GM18951 (cell line): Measurements from ENCODE around the gene LARP4.
A peak's percentile ranks its signal among the peaks of the same experiment; 100 is the strongest.
"Not testable (repeated sequence)": the region's sequence is repeated elsewhere in the genome, so short reads cannot be mapped to it uniquely, and the experiment has no call there.

Experiments used
- POLR2A ChIP-seq: IDR thresholded peaks from 4 replicates; pipeline ENCODE4 v1.6.1; 2011; ENCODE audit warnings: mild to moderate bottlenecking; ENCODE audit not compliant: insufficient read length, insufficient read depth; ENCODE audit errors: extremely low read depth
- in situ Hi-C: fragments of 300-500 bp; cut with MboI; formaldehyde crosslinking; loops from one replicate; pipeline ENCODE4 v1.12.0; 2022; ENCODE audit warnings: low sequenced_read_pairs, mixed read lengths, inconsistent platforms; ENCODE audit not compliant: unreplicated experiment

Gene LARP4

GRCh38 chr12:50482571-50482970 is 81.9 kb downstream of the LARP4 start:
- in situ Hi-C loops: no loop called here
- no peak for TF ChIP-seq POLR2A

- in situ Hi-C loops: no loop called here
- TF ChIP-seq POLR2A: no peak
These were observed 82.8 kb downstream of the LARP4 start for GRCh38 chr12:50483488-50483887.

GRCh38 chr12:50488801-50489200 is 88.1 kb downstream of the LARP4 start:
- in situ Hi-C loops: no loop called here
- TF ChIP-seq POLR2A: no peak

- in situ Hi-C loops: not testable (repeated sequence)
These were observed 97.4 kb downstream of the LARP4 start for GRCh38 chr12:50498119-50498518.

GRCh38 chr12:50504798-50505674 is 104.4 kb downstream of the LARP4 start, which contains the start of gene DIP2B:
Gene DIP2B (plus strand): TSS chr12:50504985. CDS start chr12:50505141, 156 bp downstream.
- peak; percentile 77 for TF ChIP-seq POLR2A
- in situ Hi-C loops: loop anchor here (5.0 to 25.0 kb wide), 2 partner anchors 132 to 507 kb away; no protein-coding TSS in a partner anchor

GRCh38 chr12:50505675-50506530 is 105.2 kb downstream of the LARP4 start:
- TF ChIP-seq POLR2A: no peak
- in situ Hi-C loops: loop anchor here (5.0 to 25.0 kb wide), 2 partner anchors 131 to 506 kb away; no protein-coding TSS in a partner anchor

GRCh38 chr12:50506753-50507473 is 106.2 kb downstream of the LARP4 start:
- in situ Hi-C loops: loop anchor here (5.0 to 25.0 kb wide), 2 partner anchors 130 to 505 kb away; no protein-coding TSS in a partner anchor
- no peak for TF ChIP-seq POLR2A

GRCh38 chr12:50507474-50507838 is 106.8 kb downstream of the LARP4 start:
- in situ Hi-C loops: loop anchor here (5.0 to 25.0 kb wide), 2 partner anchors 130 to 505 kb away; no protein-coding TSS in a partner anchor

GRCh38 chr12:50507930-50508329 is 107.2 kb downstream of the LARP4 start:
- no peak for TF ChIP-seq POLR2A
- in situ Hi-C loops: loop anchor here (5.0 to 25.0 kb wide), 2 partner anchors 129 to 504 kb away; no protein-coding TSS in a partner anchor

More at GRCh38 chr12:50507474-50507838, 106.8 kb downstream of the LARP4 start:
- no peak for TF ChIP-seq POLR2A

GRCh38 chr12:50508414-50508813 is 107.7 kb downstream of the LARP4 start:
- TF ChIP-seq POLR2A: no peak
- in situ Hi-C loops: loop anchor here (5.0 to 25.0 kb wide), 2 partner anchors 129 to 504 kb away; no protein-coding TSS in a partner anchor

GRCh38 chr12:50508970-50509663 is 108.4 kb downstream of the LARP4 start:
- in situ Hi-C loops: loop anchor here (5.0 to 25.0 kb wide), 2 partner anchors 128 to 503 kb away; no protein-coding TSS in a partner anchor

More at GRCh38 chr12:50508970-50509663, 108.4 kb downstream of the LARP4 start:
- TF ChIP-seq POLR2A: no peak
